HEK293 (cell line): Measurements from ENCODE around the gene HMX3.
"Not testable (repeated sequence)": the region's sequence is repeated elsewhere in the genome, so short reads cannot be mapped to it uniquely, and the experiment has no call there.

ENCODE experiments used
- CTCF ChIA-PET: fragments of 350-600 bp; formaldehyde crosslinking; extraction: SDS; loops from one replicate; lab custom pipeline; 2021; ENCODE audit warnings: antibody characterized with exemption; lab: Yijun Ruan, JAX
- POLR2A ChIA-PET: fragments of 300-600 bp; formaldehyde crosslinking; extraction: SDS; loops from one replicate; lab custom pipeline; 2020; ENCODE audit warnings: antibody characterized with exemption, inconsistent platforms; lab: Yijun Ruan, JAX
- H3K27ac ChIP-seq: fragments of 200-500 bp; sonication (Bioruptor generic); 2 replicates; pipeline ENCODE4 v1.5.1; 2014; ENCODE audit warnings: low read depth, low read length, control low read depth, inconsistent platforms; ENCODE audit errors: extremely low read depth
- H3K36me3 ChIP-seq, 2 experiments: fragments of 200-500 bp in 1 of 2; sonication (Bioruptor generic) in 1 of 2; 1 replicate in 1 of 2; 2 replicates in 1 of 2; pipeline ENCODE4 v1.5.1; 2014 to 2017; ENCODE audit warnings: inconsistent platforms in 2 of 2, low read length in 2 of 2; ENCODE audit not compliant: control insufficient read depth in 2 of 2, insufficient read depth in 1 of 2
- H3K4me1 ChIP-seq: fragments of 200-500 bp; sonication (Bioruptor generic); 2 replicates; pipeline ENCODE4 v1.5.1; 2014; ENCODE audit warnings: mild to moderate bottlenecking, low read length, inconsistent platforms; ENCODE audit not compliant: control insufficient read depth, insufficient read depth
- H3K4me3 ChIP-seq: 2 replicates; pipeline ENCODE4 v1.5.1; 2011; ENCODE audit warnings: low read depth, mild to moderate bottlenecking, control low read depth, low read length, moderate library complexity
- H3K9me3 ChIP-seq: fragments of 200-500 bp; sonication (Bioruptor generic); 2 replicates; pipeline ENCODE4 v1.5.1; 2014; ENCODE audit warnings: low read depth, low read length, inconsistent platforms; ENCODE audit not compliant: control insufficient read depth, insufficient read depth
- FEZF1 ChIP-seq: fragments of 450-650 bp; formaldehyde crosslinking; IDR thresholded peaks from 2 replicates; pipeline ENCODE4 v1.5.1; 2016; ENCODE audit warnings: missing biosample characterization, missing genetic modification characterization
- KLF1 ChIP-seq: fragments of 450-650 bp; formaldehyde crosslinking; IDR thresholded peaks from 2 replicates; pipeline ENCODE4 v1.5.1; 2016; ENCODE audit warnings: missing biosample characterization, missing genetic modification characterization
- ZBTB21 ChIP-seq: fragments of 450-650 bp; formaldehyde crosslinking; IDR thresholded peaks from 2 replicates; pipeline ENCODE4 v1.5.1; 2017; ENCODE audit warnings: missing biosample characterization, missing genetic modification characterization
- ZBTB48 ChIP-seq: fragments of 450-650 bp; formaldehyde crosslinking; IDR thresholded peaks from 2 replicates; pipeline ENCODE4 v1.5.1; 2016; ENCODE audit warnings: missing biosample characterization, missing genetic modification characterization
- ZBTB7A ChIP-seq: fragments of 450-650 bp; formaldehyde crosslinking; IDR thresholded peaks from 2 replicates; pipeline ENCODE4 v1.5.1; 2016; ENCODE audit warnings: low read depth, missing biosample characterization, missing genetic modification characterization
- ZNF146 ChIP-seq: fragments of 450-650 bp; formaldehyde crosslinking; IDR thresholded peaks from 2 replicates; pipeline ENCODE4 v1.5.1; 2016; ENCODE audit warnings: missing biosample characterization, missing genetic modification characterization
- ZNF169 ChIP-seq: fragments of 450-650 bp; formaldehyde crosslinking; IDR thresholded peaks from 2 replicates; pipeline ENCODE4 v1.5.1; 2016; ENCODE audit warnings: missing biosample characterization, missing genetic modification characterization
- ZNF221 ChIP-seq: fragments of 450-650 bp; formaldehyde crosslinking; IDR thresholded peaks from 2 replicates; pipeline ENCODE4 v1.5.1; 2017; ENCODE audit warnings: missing biosample characterization, missing genetic modification characterization, borderline replicate concordance
- ZNF23 ChIP-seq: fragments of 450-650 bp; formaldehyde crosslinking; IDR thresholded peaks from 2 replicates; pipeline ENCODE4 v1.5.1; 2016; ENCODE audit warnings: missing biosample characterization, missing genetic modification characterization, borderline replicate concordance
- ZNF350 ChIP-seq: fragments of 450-650 bp; formaldehyde crosslinking; IDR thresholded peaks from 2 replicates; pipeline ENCODE4 v1.5.0; 2017; ENCODE audit warnings: missing biosample characterization, mild to moderate bottlenecking, missing genetic modification characterization
- ZNF404 ChIP-seq: fragments of 450-650 bp; formaldehyde crosslinking; IDR thresholded peaks from 2 replicates; pipeline ENCODE4 v1.5.1; 2017; ENCODE audit warnings: missing biosample characterization, missing genetic modification characterization
- ZNF426 ChIP-seq: fragments of 450-650 bp; formaldehyde crosslinking; IDR thresholded peaks from 2 replicates; pipeline ENCODE4 v1.5.1; 2017; ENCODE audit warnings: missing biosample characterization, missing genetic modification characterization, mild to moderate bottlenecking, inconsistent platforms, moderate library complexity
- ZNF433 ChIP-seq: fragments of 450-650 bp; formaldehyde crosslinking; IDR thresholded peaks from 2 replicates; pipeline ENCODE4 v1.5.1; 2016; ENCODE audit warnings: missing biosample characterization, missing genetic modification characterization, low read depth
- ZNF610 ChIP-seq: fragments of 450-650 bp; formaldehyde crosslinking; IDR thresholded peaks from 2 replicates; pipeline ENCODE4 v1.5.1; 2016; ENCODE audit warnings: missing biosample characterization, missing genetic modification characterization, borderline replicate concordance
- ZNF654 ChIP-seq: fragments of 450-650 bp; formaldehyde crosslinking; IDR thresholded peaks from 2 replicates; pipeline ENCODE4 v1.5.1; 2016; ENCODE audit warnings: low read depth, missing biosample characterization, missing genetic modification characterization
- ZNF658 ChIP-seq: fragments of 450-650 bp; formaldehyde crosslinking; IDR thresholded peaks from 2 replicates; pipeline ENCODE4; 2016; ENCODE audit warnings: missing biosample characterization, missing genetic modification characterization
- TF ChIP-seq, protein P1 (sequence below): fragments of 450-650 bp; formaldehyde crosslinking; IDR thresholded peaks from 2 replicates; pipeline ENCODE4 v1.5.1; 2016; ENCODE audit warnings: missing biosample characterization, missing genetic modification characterization
- TF ChIP-seq, protein P2 (sequence below): fragments of 450-650 bp; formaldehyde crosslinking; IDR thresholded peaks from 2 replicates; pipeline ENCODE4 v1.5.1; 2017; ENCODE audit warnings: missing biosample characterization, mild to moderate bottlenecking, missing genetic modification characterization, moderate library complexity
- TF ChIP-seq, protein P3 (sequence below): fragments of 450-650 bp; formaldehyde crosslinking; IDR thresholded peaks from 2 replicates; pipeline ENCODE4 v1.5.1; 2016; ENCODE audit warnings: missing biosample characterization, missing genetic modification characterization
- TF ChIP-seq, protein P4 (sequence below): fragments of 450-650 bp; formaldehyde crosslinking; optimal IDR thresholded peaks from 2 replicates; pipeline ENCODE3; 2016; ENCODE audit warnings: missing biosample characterization, mild to moderate bottlenecking, missing genetic modification characterization

HMX3 gene

GRCh38 chr10:123178390-123178789 is 42.6 kb downstream of the HMX3 start:
- H3K4me3 ChIP-seq, CTCF ChIA-PET, H3K4me1 ChIP-seq, H3K9me3 ChIP-seq, POLR2A ChIA-PET, H3K27ac ChIP-seq: not testable (repeated sequence)
- TF ChIP-seq ZNF146: peak; percentile 97
- TF ChIP-seq, protein P1, sequence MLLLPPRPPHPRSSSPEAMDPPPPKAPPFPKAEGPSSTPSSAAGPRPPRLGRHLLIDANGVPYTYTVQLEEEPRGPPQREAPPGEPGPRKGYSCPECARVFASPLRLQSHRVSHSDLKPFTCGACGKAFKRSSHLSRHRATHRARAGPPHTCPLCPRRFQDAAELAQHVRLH: 0 out of 2 replicates have a peak, but pooled peaks have one; percentile 36
- H3K36me3 ChIP-seq: peaks cover 4 to 29% of the 10 kb centered on the region in 2 experiments

DNA sequence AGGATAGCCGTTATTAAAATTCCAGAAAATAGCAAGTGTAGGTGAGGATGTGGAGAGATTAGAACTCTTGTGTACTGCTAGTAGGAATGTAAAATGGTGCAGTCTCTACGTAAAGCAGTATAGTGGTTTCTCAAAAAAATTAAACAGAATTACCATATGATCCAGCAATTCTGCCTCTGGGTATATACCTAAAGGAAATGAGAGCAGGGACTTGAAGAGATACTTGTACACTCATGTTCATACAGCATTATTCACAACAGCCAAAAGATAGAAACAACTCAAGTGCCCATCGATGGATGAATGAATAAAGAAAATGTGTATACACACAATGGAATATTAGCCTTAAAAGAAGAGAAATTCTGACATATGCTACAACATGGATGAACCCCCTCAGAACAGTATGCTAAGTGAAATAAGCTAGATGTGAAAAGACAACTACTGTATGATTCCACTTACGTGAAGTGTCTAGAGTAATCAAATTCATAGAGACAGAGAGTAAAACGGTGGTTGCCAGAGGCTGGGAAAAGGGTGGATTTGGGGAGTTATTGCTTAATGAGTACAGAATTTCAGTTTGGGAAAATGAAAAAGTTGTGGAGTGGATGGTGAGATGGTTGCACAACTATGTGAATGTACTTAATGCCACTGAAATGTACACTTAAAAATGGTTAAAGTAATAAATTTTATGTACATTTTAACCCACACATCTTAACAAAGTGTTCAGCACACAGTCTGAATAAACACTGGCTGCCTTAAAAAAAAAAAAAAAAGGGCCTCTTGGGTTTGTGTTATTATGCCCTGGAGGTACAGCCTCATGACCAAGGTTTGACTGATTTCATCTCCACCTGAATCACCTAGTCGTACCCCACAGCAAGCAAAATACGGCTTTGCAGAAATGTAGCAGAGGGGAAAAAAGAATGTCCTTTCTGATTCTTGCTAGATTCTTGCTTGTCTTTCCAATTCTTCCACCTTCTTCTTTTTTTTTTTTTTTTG is 44.6 kb downstream of the HMX3 start:
- Histone ChIP-seq H3K4me3 (no peak overlapping the region), H3K27ac (no peak overlapping the region), H3K9me3 (no peaks in the 10 kb centered on the region), H3K4me1 (no peaks in the 10 kb centered on the region), H3K36me3 (peaks cover 8 to 16% of the 10 kb centered on the region in 2 experiments; a peak in 2 of 3 replicates)
- ChIA-PET CTCF (interaction anchor here (0.6 kb wide), 1 partner anchor 147 kb away, joined by 3 read pairs; no protein-coding TSS in a partner anchor), POLR2A (no interaction called here)
- TF ChIP-seq FEZF1 (tag by site-specific recombination) (no peak), ZNF404 (no peak), ZBTB21 (no peak), ZNF658 (no peak), ZNF350 (tag by site-specific recombination) (no peak), ZNF654 (tag by site-specific recombination) (no peak)
- TF ChIP-seq, protein P2, sequence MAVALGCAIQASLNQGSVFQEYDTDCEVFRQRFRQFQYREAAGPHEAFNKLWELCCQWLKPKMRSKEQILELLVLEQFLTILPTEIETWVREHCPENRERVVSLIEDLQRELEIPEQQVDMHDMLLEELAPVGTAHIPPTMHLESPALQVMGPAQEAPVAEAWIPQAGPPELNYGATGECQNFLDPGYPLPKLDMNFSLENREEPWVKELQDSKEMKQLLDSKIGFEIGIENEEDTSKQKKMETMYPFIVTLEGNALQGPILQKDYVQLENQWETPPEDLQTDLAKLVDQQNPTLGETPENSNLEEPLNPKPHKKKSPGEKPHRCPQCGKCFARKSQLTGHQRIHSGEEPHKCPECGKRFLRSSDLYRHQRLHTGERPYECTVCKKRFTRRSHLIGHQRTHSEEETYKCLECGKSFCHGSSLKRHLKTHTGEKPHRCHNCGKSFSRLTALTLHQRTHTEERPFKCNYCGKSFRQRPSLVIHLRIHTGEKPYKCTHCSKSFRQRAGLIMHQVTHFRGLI (tag by site-specific recombination): no peak
- TF ChIP-seq, protein P3, sequence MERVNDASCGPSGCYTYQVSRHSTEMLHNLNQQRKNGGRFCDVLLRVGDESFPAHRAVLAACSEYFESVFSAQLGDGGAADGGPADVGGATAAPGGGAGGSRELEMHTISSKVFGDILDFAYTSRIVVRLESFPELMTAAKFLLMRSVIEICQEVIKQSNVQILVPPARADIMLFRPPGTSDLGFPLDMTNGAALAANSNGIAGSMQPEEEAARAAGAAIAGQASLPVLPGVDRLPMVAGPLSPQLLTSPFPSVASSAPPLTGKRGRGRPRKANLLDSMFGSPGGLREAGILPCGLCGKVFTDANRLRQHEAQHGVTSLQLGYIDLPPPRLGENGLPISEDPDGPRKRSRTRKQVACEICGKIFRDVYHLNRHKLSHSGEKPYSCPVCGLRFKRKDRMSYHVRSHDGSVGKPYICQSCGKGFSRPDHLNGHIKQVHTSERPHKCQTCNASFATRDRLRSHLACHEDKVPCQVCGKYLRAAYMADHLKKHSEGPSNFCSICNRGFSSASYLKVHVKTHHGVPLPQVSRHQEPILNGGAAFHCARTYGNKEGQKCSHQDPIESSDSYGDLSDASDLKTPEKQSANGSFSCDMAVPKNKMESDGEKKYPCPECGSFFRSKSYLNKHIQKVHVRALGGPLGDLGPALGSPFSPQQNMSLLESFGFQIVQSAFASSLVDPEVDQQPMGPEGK (tag by site-specific recombination): no peak
- TF ChIP-seq, all 188 proteins: peak for 0

GRCh38 chr10:123183724-123184123 is 48.0 kb downstream of the HMX3 start:
- Histone ChIP-seq H3K9me3 (no peaks in the 10 kb centered on the region), H3K27ac (no peak overlapping the region)

More at GRCh38 chr10:123183724-123184123, 48.0 kb downstream of the HMX3 start:
- ChIA-PET CTCF (interaction anchor here (0.8 kb wide), 1 partner anchor 20 kb away, joined by 5 read pairs; no protein-coding TSS in a partner anchor), POLR2A (no interaction called here)
- no peak for TF ChIP-seq ZNF23 (tag by site-specific recombination)
- no peak for TF ChIP-seq ZBTB7A
- TF ChIP-seq, protein P1: no peak
- TF ChIP-seq, protein P4, sequence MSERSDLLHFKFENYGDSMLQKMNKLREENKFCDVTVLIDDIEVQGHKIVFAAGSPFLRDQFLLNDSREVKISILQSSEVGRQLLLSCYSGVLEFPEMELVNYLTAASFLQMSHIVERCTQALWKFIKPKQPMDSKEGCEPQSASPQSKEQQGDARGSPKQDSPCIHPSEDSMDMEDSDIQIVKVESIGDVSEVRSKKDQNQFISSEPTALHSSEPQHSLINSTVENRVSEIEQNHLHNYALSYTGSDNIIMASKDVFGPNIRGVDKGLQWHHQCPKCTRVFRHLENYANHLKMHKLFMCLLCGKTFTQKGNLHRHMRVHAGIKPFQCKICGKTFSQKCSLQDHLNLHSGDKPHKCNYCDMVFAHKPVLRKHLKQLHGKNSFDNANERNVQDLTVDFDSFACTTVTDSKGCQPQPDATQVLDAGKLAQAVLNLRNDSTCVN (tag by site-specific recombination): no peak
- no peak for TF ChIP-seq KLF1 (tag by site-specific recombination)
- no peak for TF ChIP-seq ZBTB48 (tag by site-specific recombination)
- no peak for TF ChIP-seq ZNF169 (tag by site-specific recombination)
- TF ChIP-seq ZNF433 (tag by site-specific recombination): no peak
- no peak for TF ChIP-seq ZNF610 (tag by site-specific recombination)
- no peak for TF ChIP-seq ZNF426
- no peak for TF ChIP-seq ZNF221 (tag by site-specific recombination)
- Histone ChIP-seq H3K4me1 (no peaks in the 10 kb centered on the region), H3K4me3 (no peak overlapping the region), H3K36me3 (peaks cover 4 to 8% of the 10 kb centered on the region in 2 experiments)
